HG03565 (cell line): ENCODE data around the gene RAI14.

Experiments
- ATAC-seq: cut with Tn5 transposase; IDR thresholded peaks from one replicate; pipeline ENCODE4 v1.9.1; 2021; ENCODE audit warnings: mild to moderate bottlenecking, moderate library complexity; ENCODE audit not compliant: unreplicated experiment

The RAI14 gene

DNA sequence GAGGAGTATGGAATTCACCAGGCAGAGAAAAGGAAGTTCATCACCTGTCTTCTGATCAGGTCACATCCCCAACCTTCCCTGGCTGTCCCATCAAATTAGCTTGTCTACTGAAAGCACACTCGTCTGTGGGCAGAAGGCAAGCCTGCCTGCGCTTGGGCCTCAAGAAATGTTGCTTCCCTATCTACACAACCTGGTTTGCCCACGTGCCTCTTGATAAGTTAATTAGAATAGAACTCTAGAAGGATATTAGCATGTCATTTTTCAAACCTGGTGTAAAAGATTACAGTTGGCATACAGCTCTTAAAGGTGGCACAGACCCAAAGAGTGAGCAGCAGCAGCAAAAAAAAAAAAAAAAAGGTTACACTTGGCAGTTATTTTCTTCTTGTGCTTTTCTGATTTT lies 188.0 kb downstream of the RAI14 start:
- no peak for ATAC-seq

DNA sequence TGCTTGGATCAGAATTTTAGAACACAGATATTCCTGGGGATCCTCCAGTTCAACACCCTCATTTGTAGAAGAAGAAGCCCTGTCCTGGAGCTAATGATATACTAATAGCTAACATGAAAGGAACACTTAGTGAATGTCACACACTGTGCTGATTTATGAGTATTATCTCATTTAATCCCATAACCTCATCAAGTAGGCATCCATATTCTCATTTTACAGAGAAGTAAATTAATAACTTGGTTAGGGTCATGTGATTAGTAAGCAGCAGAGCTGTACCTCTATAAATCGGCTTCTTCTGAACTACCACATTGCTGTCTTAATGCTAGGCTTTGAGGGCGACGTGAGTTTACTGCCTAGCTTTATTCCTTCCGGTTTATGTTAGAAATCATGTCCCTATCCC lies 188.9 kb downstream of the RAI14 start:
- no peak for ATAC-seq

DNA sequence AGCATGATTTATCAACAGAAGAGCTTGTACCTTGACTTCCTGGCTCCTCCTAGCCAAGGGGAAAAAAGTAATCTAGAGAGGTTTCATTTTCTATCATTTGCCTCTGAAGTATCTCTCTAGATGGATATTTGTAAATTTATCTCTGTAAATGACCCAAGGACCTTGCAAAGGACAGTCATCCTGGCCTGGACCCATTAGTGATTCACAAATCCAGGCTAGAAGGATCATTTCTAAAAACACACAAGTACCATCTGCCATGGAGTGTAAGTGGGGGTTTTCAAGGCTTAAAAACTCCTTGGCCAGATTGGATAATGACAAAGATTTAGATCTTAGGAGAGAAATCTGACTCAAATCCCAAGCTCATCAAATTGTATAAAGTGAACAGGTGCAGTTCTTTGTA lies 190.9 kb downstream of the RAI14 start:
- no peak for ATAC-seq

DNA sequence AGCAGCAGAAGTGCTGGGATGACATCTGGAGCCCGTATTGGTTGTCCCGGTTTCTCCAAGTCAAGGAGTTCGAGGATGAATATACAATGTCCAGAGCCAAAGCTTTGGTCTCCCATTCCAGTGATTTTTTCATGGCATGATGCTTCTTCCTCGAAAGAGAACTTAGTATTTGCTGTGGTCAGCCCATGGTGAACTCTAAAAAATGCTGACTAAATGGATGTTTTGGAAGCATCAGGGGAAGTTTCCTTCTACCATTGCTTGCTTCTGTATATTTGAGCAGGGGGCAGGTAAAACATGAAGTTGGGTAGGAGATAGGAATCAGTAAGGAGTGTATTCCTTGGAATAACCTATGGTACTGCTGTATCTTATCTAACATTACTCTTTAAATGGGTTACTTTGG lies 191.4 kb downstream of the RAI14 start:
- ATAC-seq: no peak

DNA sequence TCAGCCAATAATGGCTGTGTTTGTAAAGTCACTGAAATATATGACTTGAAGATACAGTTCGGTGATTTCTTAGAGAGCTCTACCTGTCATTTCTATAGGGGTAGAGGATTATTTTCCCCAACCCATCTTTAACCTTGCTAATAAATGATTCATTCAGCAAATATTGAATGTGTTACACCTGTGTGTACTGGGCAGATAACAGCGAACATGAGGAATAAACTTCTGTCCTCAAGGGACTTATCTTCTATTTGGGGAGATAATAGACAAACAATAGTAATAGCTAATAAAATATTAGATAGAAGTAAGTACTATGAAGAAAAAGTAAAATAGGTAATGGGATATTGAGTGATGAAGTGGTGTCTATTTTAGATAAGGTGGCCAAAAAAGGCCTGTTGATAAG lies 192.1 kb downstream of the RAI14 start:
- ATAC-seq: no peak

DNA sequence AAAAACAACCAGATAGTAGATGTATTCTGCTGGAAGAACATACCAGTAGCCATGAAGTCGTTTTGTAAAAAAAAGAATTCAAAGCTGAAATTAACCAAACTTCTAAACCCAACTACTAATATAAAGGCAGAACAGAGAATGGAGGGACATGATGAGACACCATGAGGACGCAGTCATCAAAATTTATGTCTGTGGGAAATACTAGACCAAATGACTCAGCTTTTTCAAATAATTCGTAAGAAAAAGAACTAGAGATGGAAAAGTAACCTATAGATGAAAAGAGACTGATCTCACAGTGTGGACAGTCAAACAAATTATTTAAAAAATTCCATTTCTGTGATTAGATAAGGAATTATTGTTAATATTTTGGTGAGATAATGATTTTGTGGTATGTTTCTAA lies 193.1 kb downstream of the RAI14 start:
- no peak for ATAC-seq

DNA sequence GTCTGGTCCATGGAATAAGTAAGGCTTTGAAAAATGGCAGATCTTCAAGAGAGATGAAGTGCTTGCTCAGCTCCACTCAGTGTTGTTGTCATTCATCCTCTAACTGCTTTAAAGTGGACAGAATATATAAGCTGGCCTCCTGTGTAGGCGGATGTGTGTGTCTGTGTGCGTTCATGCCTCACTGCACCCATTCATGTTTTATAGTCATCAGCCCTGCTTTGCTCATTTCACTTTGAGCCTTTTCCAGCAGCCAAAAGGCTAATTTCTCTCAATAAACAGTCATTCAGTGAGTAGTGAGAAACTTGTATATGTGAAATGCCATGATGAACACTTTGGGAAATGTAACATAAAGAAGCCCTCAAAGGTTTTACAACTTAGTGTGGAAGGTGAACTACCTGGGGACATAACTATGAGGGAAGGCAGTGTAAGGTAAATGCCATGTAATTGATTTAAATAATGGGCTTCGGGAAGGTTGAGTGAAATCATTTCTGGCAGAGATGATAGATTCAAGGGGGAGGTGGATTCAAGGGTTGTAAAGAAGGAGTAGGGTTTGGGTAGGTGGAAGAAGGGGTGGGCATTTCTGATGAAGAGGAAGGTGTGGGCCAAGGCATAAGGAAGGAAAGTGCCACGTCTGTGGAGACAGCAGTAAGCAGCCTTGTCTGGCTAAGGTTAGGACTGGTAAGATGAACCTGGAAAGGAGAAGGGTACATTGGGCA lies 198.5 kb downstream of the RAI14 start:
- peak; percentile 99 for ATAC-seq

GRCh38 chr5:34857161-34857560 lies 201.0 kb downstream of the RAI14 start:
- ATAC-seq: no peak

GRCh38 chr5:34857894-34858293 lies 201.8 kb downstream of the RAI14 start:
- no peak for ATAC-seq

GRCh38 chr5:34858790-34859189 lies 202.7 kb downstream of the RAI14 start:
- ATAC-seq: no peak

- ATAC-seq: no peak
Observed at GRCh38 chr5:34859253-34859652, 203.1 kb downstream of the RAI14 start.

DNA sequence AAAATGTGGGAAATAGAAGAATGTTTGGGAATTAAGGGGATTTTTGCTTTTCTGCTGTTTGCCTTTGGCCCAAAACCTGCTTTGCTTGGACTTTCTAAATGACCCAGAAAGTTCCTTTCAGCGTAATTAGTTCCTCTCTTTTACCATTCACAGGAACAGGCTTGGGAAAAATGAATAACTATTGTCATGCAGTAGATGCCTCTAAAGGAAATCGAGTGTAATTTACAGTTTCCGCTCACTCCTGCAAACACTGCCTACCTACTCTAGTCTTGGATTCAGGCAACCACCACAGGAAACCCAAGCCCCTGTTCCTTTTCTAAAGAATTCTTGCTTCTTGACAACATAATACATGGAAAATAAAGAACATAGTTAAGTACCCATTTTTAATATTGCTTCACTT lies 207.8 kb downstream of the RAI14 start:
- ATAC-seq: no peak

- no peak for ATAC-seq
Observed at GRCh38 chr5:34865091-34865490, 209.0 kb downstream of the RAI14 start.

GRCh38 chr5:34866989-34867471 lies 210.9 kb downstream of the RAI14 start:
- ATAC-seq: no peak

- no peak for ATAC-seq
Observed at GRCh38 chr5:34867660-34868059, 211.5 kb downstream of the RAI14 start.

DNA sequence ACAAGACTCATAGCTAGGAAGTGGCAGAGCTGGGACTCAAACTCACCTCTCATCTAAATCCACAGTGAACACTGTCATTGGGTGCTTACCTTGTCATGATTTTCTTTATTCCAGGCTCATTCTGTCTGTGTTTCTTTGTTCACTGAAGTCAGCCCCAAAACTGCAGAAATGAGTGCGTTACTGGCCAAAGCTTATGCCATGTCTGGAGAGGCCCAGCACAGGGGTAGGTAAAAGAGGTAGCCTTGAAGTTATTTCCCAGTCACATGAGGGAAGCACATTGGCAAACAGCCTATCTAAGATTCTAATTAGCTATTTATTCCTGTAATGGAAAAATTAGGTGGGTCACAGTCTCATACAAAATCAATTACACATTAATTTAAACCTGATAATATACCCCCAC lies 212.7 kb downstream of the RAI14 start:
- no peak for ATAC-seq

DNA sequence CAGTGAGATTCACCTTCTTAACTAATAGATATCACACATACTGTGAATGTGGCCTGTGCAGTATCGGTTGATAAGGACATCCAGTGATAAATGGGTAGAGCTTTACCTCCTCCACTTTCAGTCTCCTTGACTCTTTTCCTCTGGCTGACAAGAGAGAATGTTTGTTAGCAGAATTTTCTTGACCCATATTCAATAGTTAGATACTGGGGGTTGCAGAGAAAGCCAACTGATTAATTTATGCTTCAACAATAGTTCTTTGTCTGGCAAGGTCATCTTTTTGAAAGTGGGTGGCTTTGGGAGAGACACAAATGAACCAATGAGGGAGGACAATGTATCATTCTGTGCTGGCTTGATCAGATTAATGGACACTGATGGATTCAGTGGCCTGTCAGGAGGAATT lies 213.1 kb downstream of the RAI14 start:
- ATAC-seq: no peak

GRCh38 chr5:34870382-34870781 lies 214.3 kb downstream of the RAI14 start:
- ATAC-seq: no peak

DNA sequence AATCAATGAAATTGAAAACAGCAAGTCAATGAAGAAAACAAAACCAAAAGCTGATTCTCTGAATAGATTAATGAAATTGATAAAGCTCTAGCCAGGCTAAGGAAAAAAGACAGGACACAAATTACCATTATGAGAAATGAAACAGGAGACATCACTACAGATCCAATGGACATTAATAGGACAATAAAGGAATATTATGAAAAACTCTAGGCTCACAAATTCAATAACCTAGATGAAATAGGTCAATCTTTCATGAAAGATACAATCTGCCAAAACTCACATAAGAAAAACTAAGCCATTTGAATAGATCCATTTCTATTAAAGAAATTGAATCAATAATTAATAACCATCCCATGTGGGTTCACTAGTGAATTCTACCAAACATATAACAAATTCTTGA lies 220.1 kb downstream of the RAI14 start:
- no peak for ATAC-seq

DNA sequence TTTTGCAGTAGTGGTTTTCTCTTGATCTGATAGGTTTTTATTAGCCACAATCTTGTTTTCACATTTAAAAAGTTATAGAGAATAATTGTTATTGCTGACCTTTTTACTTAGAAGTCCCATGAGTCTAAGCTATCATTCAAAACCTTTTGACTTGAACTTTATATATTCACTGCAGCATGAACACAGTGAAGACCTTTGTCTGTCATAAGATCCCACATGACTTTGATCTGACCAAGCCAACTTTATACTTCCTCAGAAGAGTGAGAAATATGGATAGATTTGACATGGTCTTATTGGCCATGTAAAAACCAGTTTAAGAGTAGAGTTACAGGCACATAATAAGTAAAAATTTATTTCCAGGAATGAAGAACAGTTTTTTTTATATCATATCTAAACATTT lies 225.1 kb downstream of the RAI14 start:
- ATAC-seq: no peak
